DND-41 (cell line): ENCODE data around the gene PTPRH.
A peak's percentile ranks its signal among the peaks of the same experiment; 100 is the strongest.

Experiments
- ATAC-seq: fragments of 200-7000 bp; cut with Tn5 transposase; 3 replicates; pipeline ENCODE4 v1.9.1; 2021; ENCODE audit warnings: low read depth; ENCODE audit not compliant: insufficient read depth
- DNase-seq: peaks from one replicate; pipeline ENCODE4 v3.0.0-alpha.2; 2020
- H2AFZ ChIP-seq: 2 replicates; pipeline ENCODE4 v1.6.0; 2012; ENCODE audit warnings: low read depth, low read length
- H3K27ac ChIP-seq: 2 replicates; pipeline ENCODE4 v1.5.1; 2012; ENCODE audit warnings: low read length, inconsistent platforms
- H3K27me3 ChIP-seq: fragments of 200-600 bp; sonication (generic); 2 replicates; pipeline ENCODE4 v1.6.0; 2012; ENCODE audit warnings: low read length, mild to moderate bottlenecking, inconsistent platforms; ENCODE audit not compliant: insufficient read depth, poor library complexity
- H3K36me3 ChIP-seq: 2 replicates; pipeline ENCODE4 v1.5.1; 2012; ENCODE audit warnings: low read length, inconsistent platforms; ENCODE audit not compliant: insufficient read depth
- H3K4me1 ChIP-seq: 2 replicates; pipeline ENCODE4 v1.5.1; 2012; ENCODE audit warnings: mild to moderate bottlenecking, low read length; ENCODE audit not compliant: insufficient read depth
- H3K4me2 ChIP-seq: 2 replicates; pipeline ENCODE4 v1.6.0; 2012; ENCODE audit warnings: mild to moderate bottlenecking, moderate library complexity, low read length, inconsistent platforms; ENCODE audit not compliant: insufficient read depth
- H3K4me3 ChIP-seq, 2 experiments: fragments of 200-600 bp in 1 of 2; shearing (Covaris generic) in 1 of 2; 2 replicates each; pipeline ENCODE4 v1.5.1; 2012 to 2016; ENCODE audit warnings: inconsistent platforms in 2 of 2, low read length in 2 of 2, mild to moderate bottlenecking in 2 of 2, low read depth in 1 of 2, moderate library complexity in 1 of 2
- H3K79me2 ChIP-seq: 2 replicates; pipeline ENCODE4 v1.6.0; 2012; ENCODE audit warnings: low read length, inconsistent platforms; ENCODE audit not compliant: insufficient read depth
- H3K9ac ChIP-seq: 2 replicates; pipeline ENCODE4 v1.6.0; 2012; ENCODE audit warnings: low read depth, mild to moderate bottlenecking, inconsistent platforms, low read length, moderate library complexity
- H3K9me3 ChIP-seq: 2 replicates; pipeline ENCODE4 v1.5.1; 2012; ENCODE audit warnings: low read length, moderate library complexity, mild to moderate bottlenecking, inconsistent platforms; ENCODE audit not compliant: insufficient read depth, severe bottlenecking
- H4K20me1 ChIP-seq: 2 replicates; pipeline ENCODE4 v1.6.0; 2012; ENCODE audit warnings: low read length; ENCODE audit not compliant: insufficient read depth
- EZH2 ChIP-seq: IDR thresholded peaks from 3 replicates; pipeline ENCODE4 v1.6.1; 2012; ENCODE audit warnings: borderline replicate concordance, low read depth, mild to moderate bottlenecking, moderate library complexity, low read length, inconsistent platforms; ENCODE audit not compliant: severe bottlenecking
- TF ChIP-seq, protein P1 (sequence below): IDR thresholded peaks from 2 replicates; pipeline ENCODE4 v1.5.1; 2012; ENCODE audit warnings: borderline replicate concordance, low read length, moderate library complexity, mild to moderate bottlenecking; ENCODE audit not compliant: poor library complexity, severe bottlenecking; ENCODE audit errors: extremely low read depth

Gene PTPRH

GRCh38 chr19:55228015-55228391 is 18.7 kb upstream of the PTPRH start:
- no peak for TF ChIP-seq EZH2
- TF ChIP-seq, protein P1, sequence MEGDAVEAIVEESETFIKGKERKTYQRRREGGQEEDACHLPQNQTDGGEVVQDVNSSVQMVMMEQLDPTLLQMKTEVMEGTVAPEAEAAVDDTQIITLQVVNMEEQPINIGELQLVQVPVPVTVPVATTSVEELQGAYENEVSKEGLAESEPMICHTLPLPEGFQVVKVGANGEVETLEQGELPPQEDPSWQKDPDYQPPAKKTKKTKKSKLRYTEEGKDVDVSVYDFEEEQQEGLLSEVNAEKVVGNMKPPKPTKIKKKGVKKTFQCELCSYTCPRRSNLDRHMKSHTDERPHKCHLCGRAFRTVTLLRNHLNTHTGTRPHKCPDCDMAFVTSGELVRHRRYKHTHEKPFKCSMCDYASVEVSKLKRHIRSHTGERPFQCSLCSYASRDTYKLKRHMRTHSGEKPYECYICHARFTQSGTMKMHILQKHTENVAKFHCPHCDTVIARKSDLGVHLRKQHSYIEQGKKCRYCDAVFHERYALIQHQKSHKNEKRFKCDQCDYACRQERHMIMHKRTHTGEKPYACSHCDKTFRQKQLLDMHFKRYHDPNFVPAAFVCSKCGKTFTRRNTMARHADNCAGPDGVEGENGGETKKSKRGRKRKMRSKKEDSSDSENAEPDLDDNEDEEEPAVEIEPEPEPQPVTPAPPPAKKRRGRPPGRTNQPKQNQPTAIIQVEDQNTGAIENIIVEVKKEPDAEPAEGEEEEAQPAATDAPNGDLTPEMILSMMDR: no peak
- H3K36me3 ChIP-seq: peaks cover 75% of the 10 kb centered on the region
- ATAC-seq (no peak), DNase-seq (no peak)
- peaks cover 74% of the 10 kb centered on the region for H4K20me1 ChIP-seq
- no peak overlapping the region for H3K27ac ChIP-seq
- H3K4me2 ChIP-seq: no peak overlapping the region
- no peaks in the 10 kb centered on the region for H3K79me2 ChIP-seq
- H3K27me3 ChIP-seq: no peaks in the 10 kb centered on the region
- no peaks in the 10 kb centered on the region for H3K4me1 ChIP-seq
- no peak overlapping the region for H3K9ac ChIP-seq
- no peak overlapping the region for H2AFZ ChIP-seq
- no peak overlapping the region for H3K4me3 ChIP-seq
- H3K9me3 ChIP-seq: no peaks in the 10 kb centered on the region

- Histone ChIP-seq H3K4me1 (no peaks in the 10 kb centered on the region), H3K9ac (no peak overlapping the region), H4K20me1 (peaks cover 76% of the 10 kb centered on the region), H3K27me3 (no peaks in the 10 kb centered on the region), H2AFZ (no peak overlapping the region), H3K4me3 (no peak overlapping the region), H3K27ac (no peak overlapping the region), H3K79me2 (no peaks in the 10 kb centered on the region), H3K9me3 (no peaks in the 10 kb centered on the region), H3K4me2 (no peak overlapping the region), H3K36me3 (peaks cover 69% of the 10 kb centered on the region)
- TF ChIP-seq, protein P1: no peak
- no peak for TF ChIP-seq EZH2
- DNase-seq: no peak
- ATAC-seq: peak; percentile 5; the same call in 1 of the 3 replicates
Observed at GRCh38 chr19:55227241-55228014, 18.1 kb upstream of the PTPRH start.

DNA sequence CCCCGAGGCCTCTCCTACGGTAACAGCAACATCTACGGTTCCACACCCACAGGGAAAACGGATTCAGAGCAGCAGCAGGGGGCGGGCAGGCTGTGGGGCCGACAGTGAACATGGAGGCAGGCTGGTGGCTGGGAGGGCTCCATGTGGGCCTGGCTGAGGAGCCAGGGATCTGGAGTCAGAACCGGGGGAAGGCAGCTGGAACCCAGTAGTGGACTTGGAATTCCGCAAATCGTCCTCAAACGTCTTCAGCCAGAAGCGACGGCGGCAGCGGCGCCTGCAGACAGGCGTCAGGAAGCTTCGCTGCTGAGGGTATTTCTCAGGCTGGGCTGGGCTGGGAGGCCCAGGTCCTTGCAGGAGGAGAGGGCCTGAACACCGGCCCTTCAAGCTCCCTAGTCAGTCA is 17.5 kb upstream of the PTPRH start:
- H3K36me3 ChIP-seq: peaks cover 63% of the 10 kb centered on the region
- no peak overlapping the region for H3K27ac ChIP-seq
- TF ChIP-seq, protein P1: no peak
- TF ChIP-seq EZH2: no peak

DNA sequence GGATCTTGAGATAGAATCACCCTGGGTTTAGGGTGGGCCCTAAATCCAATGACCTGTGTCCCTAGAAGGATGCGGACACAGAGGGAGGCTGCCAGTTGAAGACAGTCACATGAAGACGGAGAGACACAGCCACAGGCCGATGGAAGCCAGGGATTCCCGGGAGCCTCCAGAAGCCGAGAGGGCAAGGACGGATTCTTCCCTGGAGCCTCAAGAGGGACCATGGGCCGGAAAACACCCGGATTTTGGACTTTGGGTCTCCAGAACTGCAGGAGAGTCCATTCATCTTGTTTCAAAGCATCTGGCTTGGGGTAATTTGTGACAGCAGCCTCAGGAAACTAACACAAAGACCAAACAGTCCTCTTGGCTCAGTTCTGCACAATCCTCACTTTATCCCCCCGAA is 17.0 kb upstream of the PTPRH start:
- Histone ChIP-seq H2AFZ (no peak overlapping the region), H3K36me3 (peaks cover 58% of the 10 kb centered on the region), H4K20me1 (peaks cover 66% of the 10 kb centered on the region), H3K4me2 (no peak overlapping the region), H3K27ac (no peak overlapping the region), H3K9me3 (no peaks in the 10 kb centered on the region), H3K4me1 (no peaks in the 10 kb centered on the region), H3K79me2 (no peaks in the 10 kb centered on the region), H3K4me3 (no peak overlapping the region), H3K9ac (no peak overlapping the region), H3K27me3 (no peaks in the 10 kb centered on the region)
- ATAC-seq: no peak
- no peak for TF ChIP-seq EZH2
- TF ChIP-seq, protein P1: no peak
- DNase-seq: no peak

More for the DNA sequence above, 17.5 kb upstream of the PTPRH start:
- H3K4me3 ChIP-seq: no peak overlapping the region
- DNase-seq (no peak), ATAC-seq (no peak)
- H4K20me1 ChIP-seq: peaks cover 71% of the 10 kb centered on the region
- no peaks in the 10 kb centered on the region for H3K79me2 ChIP-seq
- no peaks in the 10 kb centered on the region for H3K4me1 ChIP-seq
- no peaks in the 10 kb centered on the region for H3K9me3 ChIP-seq
- no peak overlapping the region for H3K9ac ChIP-seq
- no peaks in the 10 kb centered on the region for H3K27me3 ChIP-seq
- no peak overlapping the region for H3K4me2 ChIP-seq
- no peak overlapping the region for H2AFZ ChIP-seq
